ENCODE measurements around the gene RANBP1. TPM values are rescaled to one million over a fixed set of nuclear protein-coding genes. Genes with fewer than 3 reads are reported as not detected.

Gene RANBP1
- total RNA-seq, 1 experiment from 2014 or later, result 509 TPM

GRCh38 chr22:20123366-20124082 lies 7.6 kb downstream of the RANBP1 start:
- no peak for DNase-seq (ENCODE audit: low spot score)
- BruUV-seq (replicated peaks), result no TSS peak
- no peaks in the 10 kb centered on the region for H3K9me3 ChIP-seq (ENCODE audit: low read depth, low read length, poor library complexity, severe bottlenecking)
- peaks cover 8% of the 10 kb centered on the region for H3K4me1 ChIP-seq (ENCODE audit: insufficient read depth, low read length, poor library complexity, severe bottlenecking)
- POLR2A ChIA-PET (ENCODE audit: low non-redundant PET), result no interaction called here
- H3K27ac ChIP-seq (ENCODE audit: low read depth, low read length, poor library complexity, severe bottlenecking), result no peak overlapping the region
- H3K27me3 ChIP-seq (replicated peaks; ENCODE audit: insufficient read depth, low read depth, low read length, poor library complexity), result no peaks in the 10 kb centered on the region
- intact Hi-C loops (cut with micrococcal nuclease; ENCODE audit: unreplicated experiment), result no loop called here
- no peak overlapping the region for H3K4me3 ChIP-seq (ENCODE audit: low read depth, low read length, poor library complexity, severe bottlenecking)
- TF ChIP-seq CTCF (conservative IDR thresholded peaks at IDR 0.05; ENCODE audit: low read depth, low read length) (no peak), EZH2 (IDR thresholded peaks at IDR 0.05; ENCODE audit: borderline replicate concordance, low read depth, low read length, poor library complexity, severe bottlenecking) (no peak)
- CTCF ChIA-PET, result no interaction called here
- H3K36me3 ChIP-seq (ENCODE audit: insufficient read depth, low read length, poor library complexity, severe bottlenecking), result peaks cover 91% of the 10 kb centered on the region

GRCh38 chr22:20124083-20124787 lies 8.3 kb downstream of the RANBP1 start:
- BruUV-seq (replicated peaks), result no TSS peak

More at GRCh38 chr22:20124083-20124787, 8.3 kb downstream of the RANBP1 start:
- Histone ChIP-seq H3K9me3 (ENCODE audit: low read depth, low read length, poor library complexity, severe bottlenecking) (no peaks in the 10 kb centered on the region), H3K4me3 (ENCODE audit: low read depth, low read length, poor library complexity, severe bottlenecking) (no peak overlapping the region), H3K4me1 (ENCODE audit: insufficient read depth, low read length, poor library complexity, severe bottlenecking) (peaks cover 1% of the 10 kb centered on the region), H3K36me3 (ENCODE audit: insufficient read depth, low read length, poor library complexity, severe bottlenecking) (peaks cover 84% of the 10 kb centered on the region), H3K27ac (ENCODE audit: low read depth, low read length, poor library complexity, severe bottlenecking) (no peak overlapping the region), H3K27me3 (replicated peaks; ENCODE audit: insufficient read depth, low read depth, low read length, poor library complexity) (no peaks in the 10 kb centered on the region)
- DNase-seq (ENCODE audit: low spot score), result no peak
- TF ChIP-seq CTCF (conservative IDR thresholded peaks at IDR 0.05; ENCODE audit: low read depth, low read length) (no peak), EZH2 (IDR thresholded peaks at IDR 0.05; ENCODE audit: borderline replicate concordance, low read depth, low read length, poor library complexity, severe bottlenecking) (no peak)
- CTCF ChIA-PET, result no interaction called here
- POLR2A ChIA-PET (ENCODE audit: low non-redundant PET), result no interaction called here
- intact Hi-C loops (cut with micrococcal nuclease; ENCODE audit: unreplicated experiment), result no loop called here

Measured in A673 (cell line).